D721Med (cell line): ENCODE results near the gene ABCA7.

ENCODE experiments used
- DNase-seq: peaks from one replicate; pipeline ENCODE4 v3.0.0; 2011; ENCODE audit warnings: low spot score; ENCODE audit not compliant: insufficient read length
- FAIRE-seq: peaks from 2 replicates; lab custom pipeline; 2011; peaks lifted over from hg19 to GRCh38; lab: Jason Lieb, UNC
- TF ChIP-seq, protein P1 (sequence below): IDR thresholded peaks from 2 replicates; pipeline ENCODE4 v1.5.1; 2012; ENCODE audit warnings: mild to moderate bottlenecking, control low read depth; ENCODE audit not compliant: insufficient read depth; ENCODE audit errors: missing control alignments

The ABCA7 gene

DNA sequence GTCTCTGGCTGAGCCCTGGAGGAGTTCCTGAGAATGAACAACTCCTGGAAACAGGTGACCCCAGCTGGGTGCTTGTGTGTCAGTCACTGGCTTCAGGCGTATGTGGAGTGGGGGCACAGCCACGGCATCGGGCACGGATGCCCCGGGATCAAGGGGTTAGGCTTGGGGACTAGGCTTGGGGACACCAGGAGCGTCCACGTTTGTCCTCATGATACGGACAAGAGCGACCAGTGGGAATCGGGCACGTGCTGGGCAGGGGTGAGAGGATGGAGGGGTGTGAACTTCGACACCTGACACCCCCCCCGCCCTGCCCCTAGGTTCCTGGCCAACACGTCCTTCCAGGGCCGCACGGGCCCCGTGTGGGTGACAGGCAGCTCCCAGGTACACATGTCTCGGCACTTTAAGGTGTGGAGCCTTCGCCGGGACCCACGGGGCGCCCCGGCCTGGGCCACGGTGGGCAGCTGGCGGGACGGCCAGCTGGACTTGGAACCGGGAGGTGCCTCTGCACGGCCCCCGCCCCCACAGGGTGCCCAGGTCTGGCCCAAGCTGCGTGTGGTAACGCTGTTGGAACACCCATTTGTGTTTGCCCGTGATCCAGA lies 35.6 kb upstream of the ABCA7 start:
- no peak for DNase-seq
- FAIRE-seq = no peak
- TF ChIP-seq, protein P1, sequence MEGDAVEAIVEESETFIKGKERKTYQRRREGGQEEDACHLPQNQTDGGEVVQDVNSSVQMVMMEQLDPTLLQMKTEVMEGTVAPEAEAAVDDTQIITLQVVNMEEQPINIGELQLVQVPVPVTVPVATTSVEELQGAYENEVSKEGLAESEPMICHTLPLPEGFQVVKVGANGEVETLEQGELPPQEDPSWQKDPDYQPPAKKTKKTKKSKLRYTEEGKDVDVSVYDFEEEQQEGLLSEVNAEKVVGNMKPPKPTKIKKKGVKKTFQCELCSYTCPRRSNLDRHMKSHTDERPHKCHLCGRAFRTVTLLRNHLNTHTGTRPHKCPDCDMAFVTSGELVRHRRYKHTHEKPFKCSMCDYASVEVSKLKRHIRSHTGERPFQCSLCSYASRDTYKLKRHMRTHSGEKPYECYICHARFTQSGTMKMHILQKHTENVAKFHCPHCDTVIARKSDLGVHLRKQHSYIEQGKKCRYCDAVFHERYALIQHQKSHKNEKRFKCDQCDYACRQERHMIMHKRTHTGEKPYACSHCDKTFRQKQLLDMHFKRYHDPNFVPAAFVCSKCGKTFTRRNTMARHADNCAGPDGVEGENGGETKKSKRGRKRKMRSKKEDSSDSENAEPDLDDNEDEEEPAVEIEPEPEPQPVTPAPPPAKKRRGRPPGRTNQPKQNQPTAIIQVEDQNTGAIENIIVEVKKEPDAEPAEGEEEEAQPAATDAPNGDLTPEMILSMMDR = no peak

GRCh38 chr19:1004803-1005664 lies 34.9 kb upstream of the ABCA7 start:
- FAIRE-seq (no peak), DNase-seq (no peak)
- TF ChIP-seq, protein P1 = no peak

DNA sequence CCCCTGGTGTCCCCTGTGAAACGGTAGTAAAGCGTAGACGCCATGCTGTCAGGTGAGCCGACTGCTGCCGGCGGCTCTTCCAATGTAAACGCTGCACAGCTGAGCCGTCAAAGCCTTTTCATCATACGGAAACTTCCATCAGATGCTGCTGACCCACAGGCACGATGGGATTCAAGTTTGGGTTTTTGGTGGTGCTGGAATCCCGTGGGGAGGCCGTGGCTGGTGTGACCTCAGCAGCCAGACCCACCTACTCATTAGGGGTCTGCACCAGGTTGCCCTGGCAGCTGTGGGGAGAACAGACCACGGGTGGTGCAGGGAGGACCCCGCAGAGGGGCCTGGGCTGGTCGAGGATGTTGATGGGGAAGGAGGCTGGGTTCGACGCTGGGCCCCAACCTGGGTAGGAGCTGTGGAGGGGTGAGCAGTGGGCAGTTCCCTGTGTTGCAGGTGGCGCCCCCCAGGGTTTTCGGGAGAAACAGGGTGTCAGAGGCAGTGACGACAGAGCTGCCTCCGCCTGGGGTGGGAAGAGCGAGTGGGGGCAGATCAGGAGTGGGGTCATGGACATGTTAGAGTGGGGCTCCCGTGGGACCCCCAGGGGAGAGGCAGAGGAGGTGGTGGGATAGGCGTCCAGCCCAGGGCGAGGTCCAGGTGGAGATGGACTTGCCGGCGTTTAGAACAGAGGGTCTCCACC lies 33.1 kb upstream of the ABCA7 start:
- FAIRE-seq (no peak), DNase-seq (no peak)
- TF ChIP-seq, protein P1 = no peak

- FAIRE-seq = no peak
- DNase-seq = no peak
- TF ChIP-seq, protein P1 = no peak
These were observed 32.3 kb upstream of the ABCA7 start for GRCh38 chr19:1007399-1008251.

DNA sequence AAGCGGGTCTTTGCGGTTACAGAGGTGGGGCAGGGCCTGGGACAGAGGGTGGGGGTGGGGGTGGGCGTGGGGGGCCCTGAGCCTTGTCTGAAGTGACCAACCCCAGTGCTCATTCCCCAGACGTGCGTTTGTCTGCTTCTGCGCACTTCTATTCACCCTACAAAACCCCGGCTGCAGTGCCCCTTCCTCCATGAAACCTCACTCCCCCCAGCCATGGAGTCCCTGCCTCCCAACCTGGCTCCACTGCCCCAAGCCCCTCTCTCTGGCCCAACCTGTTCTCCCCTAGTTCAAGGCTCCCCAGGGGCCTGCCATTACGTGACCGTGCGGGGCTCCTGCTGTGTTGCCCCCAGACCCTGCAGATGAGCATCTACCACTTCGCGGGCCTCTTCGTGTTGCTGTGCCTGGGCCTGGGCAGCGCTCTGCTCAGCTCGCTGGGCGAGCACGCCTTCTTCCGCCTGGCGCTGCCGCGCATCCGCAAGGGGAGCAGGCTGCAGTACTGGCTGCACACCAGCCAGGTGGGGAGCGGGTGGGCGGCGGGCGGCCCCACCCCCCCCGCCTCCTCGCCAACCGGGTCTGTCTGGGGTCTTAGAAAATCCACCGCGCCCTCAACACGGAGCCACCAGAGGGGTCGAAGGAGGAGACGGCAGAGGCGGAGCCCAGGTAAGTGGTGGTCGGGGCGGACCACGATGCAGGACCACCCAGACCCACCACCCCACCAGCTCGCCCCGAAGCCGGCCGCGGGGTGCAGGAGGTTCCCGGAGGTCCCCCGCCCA lies 31.5 kb upstream of the ABCA7 start:
- DNase-seq (no peak), FAIRE-seq (no peak)
- TF ChIP-seq, protein P1 = no peak
